GM21723 (cell line): ENCODE results near the gene PLXDC2.

Experiments used
- ATAC-seq: cut with Tn5 transposase; IDR thresholded peaks from one replicate; pipeline ENCODE4 v1.9.1; 2021; ENCODE audit warnings: mild to moderate bottlenecking, moderate library complexity; ENCODE audit not compliant: unreplicated experiment

Gene PLXDC2

GRCh38 chr10:19815036-19815730 lies 1.0 kb upstream of the PLXDC2 start:
- no peak for ATAC-seq

GRCh38 chr10:19815731-19816410 lies 361 bp upstream of the PLXDC2 start:
- ATAC-seq, result no peak

GRCh38 chr10:19817231-19817933 lies 1.1 kb downstream of the PLXDC2 start:
- ATAC-seq, result no peak

- ATAC-seq, result no peak
These were observed 2.6 kb downstream of the PLXDC2 start for GRCh38 chr10:19818876-19819275.

- ATAC-seq, result no peak
These were observed 3.3 kb downstream of the PLXDC2 start for GRCh38 chr10:19819419-19820033.

- no peak for ATAC-seq
These were observed 8.4 kb downstream of the PLXDC2 start for GRCh38 chr10:19824381-19825342.

- ATAC-seq, result no peak
These were observed 9.5 kb downstream of the PLXDC2 start for GRCh38 chr10:19825700-19826099.

GRCh38 chr10:19826712-19827111 lies 10.5 kb downstream of the PLXDC2 start:
- no peak for ATAC-seq

GRCh38 chr10:19828278-19829049 lies 12.2 kb downstream of the PLXDC2 start:
- ATAC-seq, result no peak

- ATAC-seq, result no peak
These were observed 16.5 kb downstream of the PLXDC2 start for GRCh38 chr10:19832699-19833098.

- ATAC-seq, result no peak
These were observed 17.1 kb downstream of the PLXDC2 start for GRCh38 chr10:19833170-19833824.

- ATAC-seq, result no peak
These were observed 19.7 kb downstream of the PLXDC2 start for GRCh38 chr10:19835952-19836351.

- ATAC-seq, result no peak
These were observed 22.9 kb downstream of the PLXDC2 start for GRCh38 chr10:19839090-19839489.

- no peak for ATAC-seq
These were observed 23.3 kb downstream of the PLXDC2 start for GRCh38 chr10:19839552-19839951.

- ATAC-seq, result no peak
These were observed 24.5 kb downstream of the PLXDC2 start for GRCh38 chr10:19840776-19841175.

- ATAC-seq, result no peak
These were observed 27.3 kb downstream of the PLXDC2 start for GRCh38 chr10:19843487-19843886.

GRCh38 chr10:19845503-19846368 lies 29.5 kb downstream of the PLXDC2 start:
- no peak for ATAC-seq

- no peak for ATAC-seq
These were observed 31.1 kb downstream of the PLXDC2 start for GRCh38 chr10:19847321-19847720.
